Activated T-helper 2 cell treated with anti-CD3 and anti-CD28 coated beads, Interferon-gamma antibody, Interleukin-2, Interleukin-4, amounts not matched to agents 10 μg/mL and 5 μg/mL and 100 μg/mL, durations not matched to agents 14 hours and 24 hours and 36 hours (primary cell): ENCODE results near the gene ALDH4A1. TPM values are rescaled to one million over a fixed set of nuclear protein-coding genes. Genes with fewer than 3 reads are reported as not detected.
A peak's percentile ranks its signal among the peaks of the same experiment; 100 is the strongest.

Experiments used
- DNase-seq: peaks from one replicate; pipeline ENCODE4 v3.0.0; 2021; ENCODE audit warnings: low spot score
- H3K27ac Mint-ChIP-seq: one replicate; pipeline ENCODE4 v1.8.0; 2021; ENCODE audit warnings: mixed read lengths
- H3K27me3 Mint-ChIP-seq: one replicate; pipeline ENCODE4 v1.8.0; 2021; ENCODE audit warnings: low read depth, mixed read lengths
- H3K36me3 Mint-ChIP-seq: one replicate; pipeline ENCODE4 v1.8.0; 2021; ENCODE audit warnings: low read depth, mixed read lengths
- H3K4me1 Mint-ChIP-seq: one replicate; pipeline ENCODE4 v1.8.0; 2021; ENCODE audit warnings: low read depth, mixed read lengths
- H3K4me3 Mint-ChIP-seq: one replicate; pipeline ENCODE4 v1.8.0; 2021; ENCODE audit warnings: low read depth, mild to moderate bottlenecking, moderate library complexity, mixed read lengths
- H3K9me3 Mint-ChIP-seq: one replicate; pipeline ENCODE4 v1.8.0; 2021; ENCODE audit warnings: mixed read lengths
- intact Hi-C: fragments of 100-400 bp; cut with micrococcal nuclease; formaldehyde crosslinking; loops from one replicate; pipeline ENCODE4 v1.15.1; 2023
- total RNA-seq: library from RNA; stranded (reverse); gene quantifications from 2 replicates; pipeline ENCODE4 v1.2.3, GENCODE V29; 2022

Gene ALDH4A1
- total RNA-seq, 1 donor from 2014 or later, result 4.4 TPM

GRCh38 chr1:18924221-18924691 is 21.9 kb upstream of the ALDH4A1 start:
- DNase-seq, result no peak
- intact Hi-C loops, result no loop called here
- H3K27me3 Mint-ChIP-seq, result no peaks in the 10 kb centered on the region
- H3K36me3 Mint-ChIP-seq, result peaks cover 15% of the 10 kb centered on the region
- H3K4me1 Mint-ChIP-seq, result peaks cover 46% of the 10 kb centered on the region
- H3K9me3 Mint-ChIP-seq, result no peaks in the 10 kb centered on the region
- peak overlapping the region; percentile 78 for H3K27ac Mint-ChIP-seq
- no peak overlapping the region for H3K4me3 Mint-ChIP-seq

GRCh38 chr1:18923756-18924211 is 21.4 kb upstream of the ALDH4A1 start:
- no peak for DNase-seq
- Mint-ChIP-seq H3K4me3 (peak overlapping the region; percentile 21), H3K36me3 (peaks cover 15% of the 10 kb centered on the region), H3K4me1 (peaks cover 41% of the 10 kb centered on the region), H3K9me3 (no peaks in the 10 kb centered on the region), H3K27ac (peak overlapping the region; percentile 53), H3K27me3 (no peaks in the 10 kb centered on the region)
- intact Hi-C loops, result no loop called here

- H3K4me1 Mint-ChIP-seq, result peaks cover 36% of the 10 kb centered on the region
- peak overlapping the region; percentile 21 for H3K4me3 Mint-ChIP-seq
- intact Hi-C loops, result no loop called here
Observed at GRCh38 chr1:18922848-18923755, 20.7 kb upstream of the ALDH4A1 start.

GRCh38 chr1:18922319-18922726 is 20.0 kb upstream of the ALDH4A1 start:
- Mint-ChIP-seq H3K4me3 (no peak overlapping the region), H3K27me3 (no peaks in the 10 kb centered on the region), H3K36me3 (peaks cover 20% of the 10 kb centered on the region), H3K27ac (no peak overlapping the region), H3K9me3 (no peaks in the 10 kb centered on the region), H3K4me1 (peaks cover 29% of the 10 kb centered on the region)
- DNase-seq, result no peak
- intact Hi-C loops, result no loop called here

More at GRCh38 chr1:18922848-18923755, 20.7 kb upstream of the ALDH4A1 start:
- no peak for DNase-seq
- Mint-ChIP-seq H3K27ac (peak overlapping the region; percentile 57), H3K9me3 (no peaks in the 10 kb centered on the region), H3K27me3 (no peaks in the 10 kb centered on the region), H3K36me3 (peaks cover 18% of the 10 kb centered on the region)

- no peak overlapping the region for H3K4me3 Mint-ChIP-seq
- H3K4me1 Mint-ChIP-seq, result peaks cover 26% of the 10 kb centered on the region
- DNase-seq, result no peak
- H3K36me3 Mint-ChIP-seq, result peaks cover 24% of the 10 kb centered on the region
- no peak overlapping the region for H3K27ac Mint-ChIP-seq
- intact Hi-C loops, result no loop called here
- H3K9me3 Mint-ChIP-seq, result no peaks in the 10 kb centered on the region
- no peaks in the 10 kb centered on the region for H3K27me3 Mint-ChIP-seq
Observed at GRCh38 chr1:18921516-18922251, 19.3 kb upstream of the ALDH4A1 start.

- DNase-seq, result no peak
- intact Hi-C loops, result no loop called here
- Mint-ChIP-seq H3K4me3 (no peak overlapping the region), H3K27me3 (no peaks in the 10 kb centered on the region), H3K36me3 (peaks cover 24% of the 10 kb centered on the region), H3K27ac (no peak overlapping the region), H3K4me1 (peaks cover 24% of the 10 kb centered on the region), H3K9me3 (no peaks in the 10 kb centered on the region)
Observed at GRCh38 chr1:18920931-18921330, 18.6 kb upstream of the ALDH4A1 start.

GRCh38 chr1:18919956-18920355 is 17.6 kb upstream of the ALDH4A1 start:
- Mint-ChIP-seq H3K27ac (no peak overlapping the region), H3K9me3 (no peaks in the 10 kb centered on the region), H3K36me3 (peaks cover 16% of the 10 kb centered on the region), H3K27me3 (no peaks in the 10 kb centered on the region), H3K4me3 (no peak overlapping the region), H3K4me1 (peaks cover 17% of the 10 kb centered on the region)
- no peak for DNase-seq
- intact Hi-C loops, result no loop called here

GRCh38 chr1:18919197-18919905 is 17.0 kb upstream of the ALDH4A1 start:
- H3K4me1 Mint-ChIP-seq, result peaks cover 11% of the 10 kb centered on the region
- no peak overlapping the region for H3K27ac Mint-ChIP-seq
- peaks cover 16% of the 10 kb centered on the region for H3K36me3 Mint-ChIP-seq
- no peak overlapping the region for H3K4me3 Mint-ChIP-seq
- intact Hi-C loops, result no loop called here
- H3K27me3 Mint-ChIP-seq, result no peaks in the 10 kb centered on the region
- no peaks in the 10 kb centered on the region for H3K9me3 Mint-ChIP-seq
- no peak for DNase-seq

GRCh38 chr1:18918417-18918816 is 16.1 kb upstream of the ALDH4A1 start:
- DNase-seq, result no peak
- H3K36me3 Mint-ChIP-seq, result peaks cover 20% of the 10 kb centered on the region
- peaks cover 7% of the 10 kb centered on the region for H3K4me1 Mint-ChIP-seq
- H3K27me3 Mint-ChIP-seq, result no peaks in the 10 kb centered on the region
- H3K4me3 Mint-ChIP-seq, result no peak overlapping the region
- H3K27ac Mint-ChIP-seq, result no peak overlapping the region
- no peaks in the 10 kb centered on the region for H3K9me3 Mint-ChIP-seq
- intact Hi-C loops, result no loop called here

GRCh38 chr1:18917071-18917799 is 14.9 kb upstream of the ALDH4A1 start:
- Mint-ChIP-seq H3K4me3 (no peak overlapping the region), H3K27me3 (no peaks in the 10 kb centered on the region), H3K9me3 (no peaks in the 10 kb centered on the region), H3K27ac (peak overlapping the region; percentile 33), H3K36me3 (peaks cover 31% of the 10 kb centered on the region), H3K4me1 (peaks cover 7% of the 10 kb centered on the region)
- intact Hi-C loops, result no loop called here
- no peak for DNase-seq

GRCh38 chr1:18915341-18915740 is 13.0 kb upstream of the ALDH4A1 start:
- peaks cover 7% of the 10 kb centered on the region for H3K4me1 Mint-ChIP-seq
- intact Hi-C loops, result no loop called here
- H3K9me3 Mint-ChIP-seq, result no peaks in the 10 kb centered on the region
- peaks cover 44% of the 10 kb centered on the region for H3K36me3 Mint-ChIP-seq
- no peak overlapping the region for H3K27ac Mint-ChIP-seq
- DNase-seq, result no peak
- H3K4me3 Mint-ChIP-seq, result no peak overlapping the region
- H3K27me3 Mint-ChIP-seq, result no peaks in the 10 kb centered on the region
